Measurements from ENCODE around the gene GSK3A.

GSK3A gene

GRCh38 chr19:42252365-42253244 is 10.2 kb upstream of the GSK3A start:
- no peak for TF ChIP-seq ZNF274 (IDR thresholded peaks at IDR 0.05; ENCODE audit: low read depth, low read length)
- no peak for TF ChIP-seq SUZ12 (IDR thresholded peaks at IDR 0.05; ENCODE audit: extremely low read depth, insufficient read depth, insufficient read length)
- no peak for TF ChIP-seq YY1 (IDR thresholded peaks at IDR 0.05; ENCODE audit: insufficient read depth, insufficient read length)
- Histone ChIP-seq H3K9me3 (ENCODE audit: insufficient read depth, low read length) (no peaks in the 10 kb centered on the region), H3K36me3 (ENCODE audit: insufficient read depth, insufficient read length, low read length) (peaks cover 33% of the 10 kb centered on the region), H3K4me3 (ENCODE audit: insufficient read length, low read depth) (peak overlapping the region; percentile 75), H3K9ac (ENCODE audit: insufficient read length, low read depth) (peak overlapping the region; percentile 92), H3K27me3 (ENCODE audit: insufficient read depth, insufficient read length) (peaks cover 11% of the 10 kb centered on the region), H3K4me1 (ENCODE audit: insufficient read depth, insufficient read length) (peaks cover 27% of the 10 kb centered on the region)
- DNase-seq (ENCODE audit: low read depth, low spot score), result no peak

- no peak for DNase-seq (ENCODE audit: low read depth, low spot score)
- peak overlapping the region; percentile 1 for H3K4me3 ChIP-seq (ENCODE audit: insufficient read length, low read depth)
- TF ChIP-seq SUZ12 (IDR thresholded peaks at IDR 0.05; ENCODE audit: extremely low read depth, insufficient read depth, insufficient read length) (no peak), YY1 (IDR thresholded peaks at IDR 0.05; ENCODE audit: insufficient read depth, insufficient read length) (no peak), ZNF274 (IDR thresholded peaks at IDR 0.05; ENCODE audit: low read depth, low read length) (no peak)
- H3K4me1 ChIP-seq (ENCODE audit: insufficient read depth, insufficient read length), result peaks cover 27% of the 10 kb centered on the region
- peak overlapping the region; percentile 50 for H3K9ac ChIP-seq (ENCODE audit: insufficient read length, low read depth)
- peaks cover 6% of the 10 kb centered on the region for H3K27me3 ChIP-seq (ENCODE audit: insufficient read depth, insufficient read length)
- no peaks in the 10 kb centered on the region for H3K9me3 ChIP-seq (ENCODE audit: insufficient read depth, low read length)
- peaks cover 37% of the 10 kb centered on the region for H3K36me3 ChIP-seq (ENCODE audit: insufficient read depth, insufficient read length, low read length)
Observed at GRCh38 chr19:42251572-42252358, 9.4 kb upstream of the GSK3A start.

GRCh38 chr19:42250666-42251531 is 8.5 kb upstream of the GSK3A start:
- TF ChIP-seq SUZ12 (IDR thresholded peaks at IDR 0.05; ENCODE audit: extremely low read depth, insufficient read depth, insufficient read length), result no peak
- no peak for TF ChIP-seq YY1 (IDR thresholded peaks at IDR 0.05; ENCODE audit: insufficient read depth, insufficient read length)
- no peak for TF ChIP-seq ZNF274 (IDR thresholded peaks at IDR 0.05; ENCODE audit: low read depth, low read length)
- no peak for DNase-seq (ENCODE audit: low read depth, low spot score)
- Histone ChIP-seq H3K9ac (ENCODE audit: insufficient read length, low read depth) (peak overlapping the region; percentile 32), H3K4me3 (ENCODE audit: insufficient read length, low read depth) (no peak overlapping the region), H3K4me1 (ENCODE audit: insufficient read depth, insufficient read length) (peaks cover 27% of the 10 kb centered on the region), H3K27me3 (ENCODE audit: insufficient read depth, insufficient read length) (no peaks in the 10 kb centered on the region), H3K9me3 (ENCODE audit: insufficient read depth, low read length) (no peaks in the 10 kb centered on the region), H3K36me3 (ENCODE audit: insufficient read depth, insufficient read length, low read length) (peaks cover 43% of the 10 kb centered on the region)

- H3K4me1 ChIP-seq (ENCODE audit: insufficient read depth, insufficient read length), result peaks cover 27% of the 10 kb centered on the region
- TF ChIP-seq ZNF274 (IDR thresholded peaks at IDR 0.05; ENCODE audit: low read depth, low read length) (no peak), SUZ12 (IDR thresholded peaks at IDR 0.05; ENCODE audit: extremely low read depth, insufficient read depth, insufficient read length) (no peak), YY1 (IDR thresholded peaks at IDR 0.05; ENCODE audit: insufficient read depth, insufficient read length) (no peak)
- no peak overlapping the region for H3K4me3 ChIP-seq (ENCODE audit: insufficient read length, low read depth)
Observed at GRCh38 chr19:42250183-42250665, 7.8 kb upstream of the GSK3A start.

GRCh38 chr19:42249769-42250168 is 7.4 kb upstream of the GSK3A start:
- H3K4me1 ChIP-seq (ENCODE audit: insufficient read depth, insufficient read length), result peaks cover 27% of the 10 kb centered on the region
- H3K4me3 ChIP-seq (ENCODE audit: insufficient read length, low read depth), result no peak overlapping the region
- TF ChIP-seq ZNF274 (IDR thresholded peaks at IDR 0.05; ENCODE audit: low read depth, low read length), result no peak
- no peak for TF ChIP-seq YY1 (IDR thresholded peaks at IDR 0.05; ENCODE audit: insufficient read depth, insufficient read length)
- TF ChIP-seq SUZ12 (IDR thresholded peaks at IDR 0.05; ENCODE audit: extremely low read depth, insufficient read depth, insufficient read length), result no peak
- no peaks in the 10 kb centered on the region for H3K27me3 ChIP-seq (ENCODE audit: insufficient read depth, insufficient read length)
- peaks cover 43% of the 10 kb centered on the region for H3K36me3 ChIP-seq (ENCODE audit: insufficient read depth, insufficient read length, low read length)
- no peaks in the 10 kb centered on the region for H3K9me3 ChIP-seq (ENCODE audit: insufficient read depth, low read length)
- H3K9ac ChIP-seq (ENCODE audit: insufficient read length, low read depth), result no peak overlapping the region
- DNase-seq (ENCODE audit: low read depth, low spot score), result no peak

More at GRCh38 chr19:42250183-42250665, 7.8 kb upstream of the GSK3A start:
- Histone ChIP-seq H3K9ac (ENCODE audit: insufficient read length, low read depth) (peak overlapping the region; percentile 32), H3K27me3 (ENCODE audit: insufficient read depth, insufficient read length) (no peaks in the 10 kb centered on the region), H3K36me3 (ENCODE audit: insufficient read depth, insufficient read length, low read length) (peaks cover 43% of the 10 kb centered on the region), H3K9me3 (ENCODE audit: insufficient read depth, low read length) (no peaks in the 10 kb centered on the region)
- DNase-seq (ENCODE audit: low read depth, low spot score), result no peak

- Histone ChIP-seq H3K4me1 (ENCODE audit: insufficient read depth, insufficient read length) (peaks cover 27% of the 10 kb centered on the region), H3K9ac (ENCODE audit: insufficient read length, low read depth) (no peak overlapping the region), H3K36me3 (ENCODE audit: insufficient read depth, insufficient read length, low read length) (peaks cover 43% of the 10 kb centered on the region), H3K4me3 (ENCODE audit: insufficient read length, low read depth) (no peak overlapping the region), H3K27me3 (ENCODE audit: insufficient read depth, insufficient read length) (no peaks in the 10 kb centered on the region), H3K9me3 (ENCODE audit: insufficient read depth, low read length) (no peaks in the 10 kb centered on the region)
- no peak for DNase-seq (ENCODE audit: low read depth, low spot score)
- TF ChIP-seq SUZ12 (IDR thresholded peaks at IDR 0.05; ENCODE audit: extremely low read depth, insufficient read depth, insufficient read length) (no peak), YY1 (IDR thresholded peaks at IDR 0.05; ENCODE audit: insufficient read depth, insufficient read length) (no peak), ZNF274 (IDR thresholded peaks at IDR 0.05; ENCODE audit: low read depth, low read length) (no peak)
Observed at GRCh38 chr19:42249149-42249750, 6.8 kb upstream of the GSK3A start.
